HG02852 (cell line): ENCODE measurements around the gene MTR.
"Not testable (repeated sequence)": the region's sequence is repeated elsewhere in the genome, so short reads cannot be mapped to it uniquely, and the experiment has no call there.

Experiments
- ATAC-seq: cut with Tn5 transposase; IDR thresholded peaks from one replicate; pipeline ENCODE4 v1.9.1; 2021; ENCODE audit warnings: mild to moderate bottlenecking, moderate library complexity; ENCODE audit not compliant: unreplicated experiment

Gene MTR

GRCh38 chr1:236895665-236896387 lies 100.7 kb downstream of the MTR start:
- no peak for ATAC-seq

GRCh38 chr1:236896716-236897115 lies 101.6 kb downstream of the MTR start:
- no peak for ATAC-seq

GRCh38 chr1:236904892-236905741 lies 110.0 kb downstream of the MTR start:
- no peak for ATAC-seq

GRCh38 chr1:236907205-236907604 lies 112.1 kb downstream of the MTR start:
- no peak for ATAC-seq

GRCh38 chr1:236908669-236909068 lies 113.6 kb downstream of the MTR start:
- ATAC-seq = no peak

GRCh38 chr1:236911047-236911446 lies 116.0 kb downstream of the MTR start:
- ATAC-seq = not testable (repeated sequence)

- no peak for ATAC-seq
Measured at GRCh38 chr1:236913371-236914037, 118.4 kb downstream of the MTR start.

GRCh38 chr1:236914375-236914774 lies 119.3 kb downstream of the MTR start:
- no peak for ATAC-seq

- no peak for ATAC-seq
Measured at GRCh38 chr1:236916131-236916800, 121.2 kb downstream of the MTR start.

- no peak for ATAC-seq
Measured at GRCh38 chr1:236917448-236917847, 122.4 kb downstream of the MTR start.

- no peak for ATAC-seq
Measured at GRCh38 chr1:236920286-236920894, 125.3 kb downstream of the MTR start.

GRCh38 chr1:236921610-236922009 lies 126.5 kb downstream of the MTR start:
- no peak for ATAC-seq

- no peak for ATAC-seq
Measured at GRCh38 chr1:236922190-236922589, 127.1 kb downstream of the MTR start.

GRCh38 chr1:236925386-236925785 lies 130.3 kb downstream of the MTR start:
- no peak for ATAC-seq

- no peak for ATAC-seq
Measured at GRCh38 chr1:236930503-236930902, 135.4 kb downstream of the MTR start.

- no peak for ATAC-seq
Measured at GRCh38 chr1:236938760-236939159, 143.7 kb downstream of the MTR start.

- ATAC-seq = no peak
Measured at GRCh38 chr1:236942431-236942830, 147.3 kb downstream of the MTR start.

- ATAC-seq = no peak
Measured at GRCh38 chr1:236944556-236944955, 149.5 kb downstream of the MTR start.

- ATAC-seq = no peak
Measured at GRCh38 chr1:236945002-236945401, 149.9 kb downstream of the MTR start.

- ATAC-seq = no peak
Measured at GRCh38 chr1:236947794-236948193, 152.7 kb downstream of the MTR start.

- ATAC-seq = no peak
Measured at GRCh38 chr1:236948381-236948780, 153.3 kb downstream of the MTR start.
